ENCODE results near the gene PRDM1.

Gene PRDM1

GRCh38 chr6:106085984-106086813 lies at the start of gene PRDM1:
PRDM1 (plus strand) TSS chr6:106086336; CDS start chr6:106086554, 218 bp downstream.
- peak; percentile 72 for DNase-seq (ENCODE audit: low spot score)

- DNase-seq (ENCODE audit: low spot score): no peak
Measured at GRCh38 chr6:106037060-106037459, 49.1 kb upstream of the PRDM1 start.

GRCh38 chr6:106039897-106040592 lies 46.1 kb upstream of the PRDM1 start:
- no peak for DNase-seq (ENCODE audit: low spot score)

GRCh38 chr6:106044151-106044550 lies 42.0 kb upstream of the PRDM1 start:
- no peak for DNase-seq (ENCODE audit: low spot score)

GRCh38 chr6:106045077-106045476 lies 41.1 kb upstream of the PRDM1 start:
- no peak for DNase-seq (ENCODE audit: low spot score)

- DNase-seq (ENCODE audit: low spot score): peak; percentile 39
Measured at GRCh38 chr6:106046116-106046853, 39.9 kb upstream of the PRDM1 start.

- DNase-seq (ENCODE audit: low spot score): no peak
Measured at GRCh38 chr6:106046854-106047200, 39.3 kb upstream of the PRDM1 start.

- peak; percentile 30 for DNase-seq (ENCODE audit: low spot score)
Measured at GRCh38 chr6:106048336-106048735, 37.8 kb upstream of the PRDM1 start.

GRCh38 chr6:106050538-106050937 lies 35.6 kb upstream of the PRDM1 start:
- no peak for DNase-seq (ENCODE audit: low spot score)

- no peak for DNase-seq (ENCODE audit: low spot score)
Measured at GRCh38 chr6:106051226-106051625, 34.9 kb upstream of the PRDM1 start.

GRCh38 chr6:106053484-106054205 lies 32.5 kb upstream of the PRDM1 start:
- no peak for DNase-seq (ENCODE audit: low spot score)

GRCh38 chr6:106055489-106055888 lies 30.6 kb upstream of the PRDM1 start:
- DNase-seq (ENCODE audit: low spot score): peak; percentile 20

GRCh38 chr6:106056060-106056745 lies 29.9 kb upstream of the PRDM1 start:
- DNase-seq (ENCODE audit: low spot score): no peak

- DNase-seq (ENCODE audit: low spot score): no peak
Measured at GRCh38 chr6:106056746-106057390, 29.3 kb upstream of the PRDM1 start.

GRCh38 chr6:106059331-106059730 lies 26.8 kb upstream of the PRDM1 start:
- DNase-seq (ENCODE audit: low spot score): no peak

- no peak for DNase-seq (ENCODE audit: low spot score)
Measured at GRCh38 chr6:106060167-106060566, 26.0 kb upstream of the PRDM1 start.

GRCh38 chr6:106063448-106063850 lies 22.7 kb upstream of the PRDM1 start:
- DNase-seq (ENCODE audit: low spot score): no peak

GRCh38 chr6:106064142-106064541 lies 22.0 kb upstream of the PRDM1 start:
- DNase-seq (ENCODE audit: low spot score): no peak

GRCh38 chr6:106064756-106065155 lies 21.4 kb upstream of the PRDM1 start:
- no peak for DNase-seq (ENCODE audit: low spot score)

GRCh38 chr6:106066989-106067388 lies 19.1 kb upstream of the PRDM1 start:
- DNase-seq (ENCODE audit: low spot score): no peak

- no peak for DNase-seq (ENCODE audit: low spot score)
Measured at GRCh38 chr6:106069478-106069877, 16.7 kb upstream of the PRDM1 start.

Measured in HuH-7 (cell line).